HuH-7.5 (cell line): Measurements from ENCODE around the gene RBP5.

ENCODE experiments used
- DNase-seq: peaks from one replicate; pipeline ENCODE4 v3.0.0; 2011; ENCODE audit warnings: low spot score

The RBP5 gene

GRCh38 chr12:7128681-7129286 lies at the start of gene RBP5:
RBP5 (minus strand) TSS chr12:7128889; CDS start chr12:7128775, 114 bp downstream.
- no peak for DNase-seq

- no peak for DNase-seq
These were observed 49.8 kb upstream of the RBP5 start for GRCh38 chr12:7178481-7178880.

GRCh38 chr12:7176595-7176994 lies 47.9 kb upstream of the RBP5 start:
- DNase-seq, result no peak

GRCh38 chr12:7175493-7175892 lies 46.8 kb upstream of the RBP5 start:
- no peak for DNase-seq

- no peak for DNase-seq
These were observed 43.2 kb upstream of the RBP5 start for GRCh38 chr12:7171854-7172253.

- DNase-seq, result no peak
These were observed 41.3 kb upstream of the RBP5 start for GRCh38 chr12:7169951-7170350.

- peak; percentile 59 for DNase-seq
These were observed 34.0 kb upstream of the RBP5 start for GRCh38 chr12:7162691-7163114.

- DNase-seq, result no peak
These were observed 33.1 kb upstream of the RBP5 start for GRCh38 chr12:7161811-7162210.

- DNase-seq, result no peak
These were observed 32.6 kb upstream of the RBP5 start for GRCh38 chr12:7161327-7161726.

- no peak for DNase-seq
These were observed 31.5 kb upstream of the RBP5 start for GRCh38 chr12:7160183-7160582.

- no peak for DNase-seq
These were observed 30.3 kb upstream of the RBP5 start for GRCh38 chr12:7158781-7159609.

GRCh38 chr12:7157391-7157790 lies 28.7 kb upstream of the RBP5 start:
- DNase-seq, result no peak

GRCh38 chr12:7156259-7157197 lies 27.8 kb upstream of the RBP5 start:
- DNase-seq, result no peak

- no peak for DNase-seq
These were observed 26.9 kb upstream of the RBP5 start for GRCh38 chr12:7155471-7156034.

- no peak for DNase-seq
These were observed 26.3 kb upstream of the RBP5 start for GRCh38 chr12:7154901-7155470.

GRCh38 chr12:7154042-7154441 lies 25.4 kb upstream of the RBP5 start:
- no peak for DNase-seq

- no peak for DNase-seq
These were observed 24.1 kb upstream of the RBP5 start for GRCh38 chr12:7152818-7153217.

GRCh38 chr12:7151532-7151931 lies 22.8 kb upstream of the RBP5 start:
- DNase-seq, result no peak

- no peak for DNase-seq
These were observed 22.2 kb upstream of the RBP5 start for GRCh38 chr12:7150841-7151240.

GRCh38 chr12:7150356-7150755 lies 21.7 kb upstream of the RBP5 start:
- no peak for DNase-seq

GRCh38 chr12:7146906-7147305 lies 18.2 kb upstream of the RBP5 start:
- no peak for DNase-seq

- no peak for DNase-seq
These were observed 17.5 kb upstream of the RBP5 start for GRCh38 chr12:7146228-7146627.
